ENCODE data around the gene PDGFA. TPM values are rescaled to one million over a fixed set of nuclear protein-coding genes. Genes with fewer than 3 reads are reported as not detected.

PDGFA gene
- total and polyA plus RNA-seq, 4 donors, result 21.8 to 40.6 (median 25.6) TPM

- H3K27me3 ChIP-seq (ENCODE audit: control insufficient read depth in 3 of 3, insufficient read depth in 3 of 3, low read length in 2 of 3), result no peaks in the 10 kb centered on the region
- peaks cover 0 to 37% (median 8%) of the 10 kb centered on the region in 4 donors for H3K36me3 ChIP-seq (ENCODE audit: control insufficient read depth in 4 of 4, insufficient read depth in 4 of 4, low read length in 4 of 4)
- H3K4me3 ChIP-seq, result no peak overlapping the region
- DNase-seq, result no peak
- peaks cover 0 to 33% (median 6%) of the 10 kb centered on the region in 5 donors for H3K4me1 ChIP-seq (ENCODE audit: control insufficient read depth in 5 of 5, insufficient read depth in 5 of 5, low read length in 5 of 5)
- no peak for TF ChIP-seq CTCF (IDR thresholded peaks at IDR 0.05; ENCODE audit: control extremely low read depth, extremely low read depth)
- no peak overlapping the region for H3K9ac ChIP-seq (ENCODE audit: insufficient read depth in 1 of 2, low read length in 2 of 2)
- ATAC-seq (ENCODE audit: insufficient read depth, low FRiP score), result no peak
- no peak overlapping the region for H3K27ac ChIP-seq (ENCODE audit: low read depth in 1 of 2, low read length in 1 of 2)
- peaks cover 0 to 1% (median 0%) of the 10 kb centered on the region in 4 donors for H3K9me3 ChIP-seq (ENCODE audit: control insufficient read depth in 4 of 4, insufficient read depth in 3 of 4, low read length in 3 of 4)
- 89 to 91% methylated on average over 13 of the region's 13 CpGs for WGBS, 2 donors
Observed at GRCh38 chr7:502296-502695, 17.4 kb downstream of the PDGFA start.

- Histone ChIP-seq H3K4me1 (ENCODE audit: control insufficient read depth in 5 of 5, insufficient read depth in 5 of 5, low read length in 5 of 5) (peaks cover 0 to 33% (median 6%) of the 10 kb centered on the region in 5 donors), H3K4me3 (no peak overlapping the region), H3K9me3 (ENCODE audit: control insufficient read depth in 4 of 4, insufficient read depth in 3 of 4, low read length in 3 of 4) (peaks cover 0 to 1% (median 0%) of the 10 kb centered on the region in 4 donors), H3K27me3 (ENCODE audit: control insufficient read depth in 3 of 3, insufficient read depth in 3 of 3, low read length in 2 of 3) (no peaks in the 10 kb centered on the region), H3K27ac (ENCODE audit: low read depth in 1 of 2, low read length in 1 of 2) (no peak overlapping the region), H3K9ac (ENCODE audit: insufficient read depth in 1 of 2, low read length in 2 of 2) (no peak overlapping the region), H3K36me3 (ENCODE audit: control insufficient read depth in 4 of 4, insufficient read depth in 4 of 4, low read length in 4 of 4) (peaks cover 0 to 35% (median 9%) of the 10 kb centered on the region in 4 donors)
- DNase-seq (no peak), ATAC-seq (ENCODE audit: insufficient read depth, low FRiP score) (no peak)
- TF ChIP-seq CTCF (IDR thresholded peaks at IDR 0.05; ENCODE audit: control extremely low read depth, extremely low read depth), result no peak
- WGBS, 2 donors, result 93 to 95% methylated on average over 7 of the region's 7 CpGs
Observed at GRCh38 chr7:501526-501925, 18.1 kb downstream of the PDGFA start.

GRCh38 chr7:500521-501420, 18.9 kb downstream of the PDGFA start:
- peaks cover 0 to 1% (median 0%) of the 10 kb centered on the region in 4 donors for H3K9me3 ChIP-seq (ENCODE audit: control insufficient read depth in 4 of 4, insufficient read depth in 3 of 4, low read length in 3 of 4)
- ATAC-seq (ENCODE audit: insufficient read depth, low FRiP score), result no peak
- H3K9ac ChIP-seq (ENCODE audit: insufficient read depth in 1 of 2, low read length in 2 of 2), result no peak overlapping the region
- no peak for DNase-seq
- H3K4me3 ChIP-seq, result no peak overlapping the region
- H3K4me1 ChIP-seq (ENCODE audit: control insufficient read depth in 5 of 5, insufficient read depth in 5 of 5, low read length in 5 of 5), result peaks cover 0 to 33% (median 6%) of the 10 kb centered on the region in 5 donors
- peaks cover 0 to 36% (median 9%) of the 10 kb centered on the region in 4 donors for H3K36me3 ChIP-seq (ENCODE audit: control insufficient read depth in 4 of 4, insufficient read depth in 4 of 4, low read length in 4 of 4)
- WGBS, 2 donors, result 95% methylated on average over 35 of the region's 35 CpGs
- H3K27me3 ChIP-seq (ENCODE audit: control insufficient read depth in 3 of 3, insufficient read depth in 3 of 3, low read length in 2 of 3), result no peaks in the 10 kb centered on the region
- no peak overlapping the region for H3K27ac ChIP-seq (ENCODE audit: low read depth in 1 of 2, low read length in 1 of 2)
- TF ChIP-seq CTCF (IDR thresholded peaks at IDR 0.05; ENCODE audit: control extremely low read depth, extremely low read depth), result no peak
